HepG2 (cell line): ENCODE measurements around the gene ZMIZ1. TPM values are rescaled to one million over a fixed set of nuclear protein-coding genes. Genes with fewer than 3 reads are reported as not detected.
A peak's percentile ranks its signal among the peaks of the same experiment; 100 is the strongest.

ENCODE experiments used
- FOXP1 ChIP-seq, 2 experiments: fragments of 450-650 bp in 1 of 2; IDR thresholded peaks; 2 replicates each; pipeline ENCODE4 v1.6.1; 2017 to 2018; ENCODE audit warnings: antibody characterized with exemption in 1 of 2
- KDM2A ChIP-seq: sonication (generic); formaldehyde crosslinking; IDR thresholded peaks from 2 replicates; pipeline ENCODE4 v1.4.0; 2020; ENCODE audit warnings: low read depth, missing genetic modification reagents, borderline replicate concordance
- KDM6A ChIP-seq: IDR thresholded peaks from 2 replicates; pipeline ENCODE4 v1.6.1; 2016; ENCODE audit warnings: low read depth
- MAFF ChIP-seq: IDR thresholded peaks from 2 replicates; pipeline ENCODE4 v1.6.1; 2011; ENCODE audit warnings: low read depth, low read length, improper control_type of control experiment
- MXI1 ChIP-seq: IDR thresholded peaks from 3 replicates; pipeline ENCODE4 v1.6.1; 2012; ENCODE audit warnings: low read depth, low read length, inconsistent platforms, borderline replicate concordance
- SOX6 ChIP-seq, 2 experiments: fragments of 450-650 bp in 1 of 2; sonication (generic) in 1 of 2; formaldehyde crosslinking in 1 of 2; IDR thresholded peaks; 2 replicates each; pipeline versions ENCODE4 v1.4.0 to v1.6.1; 2017 to 2020; ENCODE audit warnings: antibody characterized with exemption in 1 of 2, mild to moderate bottlenecking in 1 of 2, missing genetic modification reagents in 1 of 2
- ZNF235 ChIP-seq: sonication (generic); formaldehyde crosslinking; IDR thresholded peaks from 2 replicates; pipeline ENCODE4 v1.8.1; 2023; ENCODE audit warnings: mild to moderate bottlenecking, missing genetic modification reagents, borderline replicate concordance
- ZNF772 ChIP-seq: sonication (generic); formaldehyde crosslinking; IDR thresholded peaks from 2 replicates; pipeline ENCODE4 v1.5.0; 2020; ENCODE audit warnings: mild to moderate bottlenecking, missing genetic modification reagents
- ZNF879 ChIP-seq: sonication (generic); formaldehyde crosslinking; IDR thresholded peaks from 2 replicates; pipeline ENCODE4 v1.8.1; 2023; ENCODE audit warnings: missing genetic modification reagents
- polyA plus RNA-seq, 8 experiments: library from polyadenylated mRNA; depleted of rRNA in 3 of 8; stranded (reverse) in 7 of 8; unstranded in 1 of 8; fragments of >200 nt; fragmentation: Illumina TruSeq in 4 of 8; extraction: Trizol in 4 of 8; gene quantifications; 2 replicates each; pipeline versions ENCODE4 v1.2.1 to v1.2.3, GENCODE V29; 2011 to 2016; ENCODE audit warnings: low read depth in 4 of 8, missing spikeins in 1 of 8, mixed read lengths in 1 of 8; ENCODE audit not compliant: insufficient read depth in 1 of 8
- total RNA-seq, 5 experiments: library from RNA; depleted of rRNA; stranded (reverse); fragments of >200 nt; fragmentation: Illumina TruSeq; extraction: Trizol; gene quantifications; 2 replicates each; pipeline ENCODE4 v1.2.3, GENCODE V29; 2016; ENCODE audit warnings: low read depth in 1 of 5
- TF ChIP-seq, protein P1 (sequence below): sonication (generic); formaldehyde crosslinking; IDR thresholded peaks from 2 replicates; pipeline ENCODE4 v1.9.0; 2021; ENCODE audit warnings: missing genetic modification reagents, mild to moderate bottlenecking, borderline replicate concordance
- TF ChIP-seq, protein P2 (sequence below): sonication (generic); formaldehyde crosslinking; IDR thresholded peaks from 2 replicates; pipeline ENCODE4 v1.5.1; 2020; ENCODE audit warnings: missing genetic modification reagents, mild to moderate bottlenecking, borderline replicate concordance
- TF ChIP-seq, protein P3 (sequence below): IDR thresholded peaks from 2 replicates; pipeline ENCODE4 v1.4.0; 2020; ENCODE audit warnings: mild to moderate bottlenecking, missing genetic modification reagents
- TF ChIP-seq, protein P4 (sequence below): sonication (generic); formaldehyde crosslinking; IDR thresholded peaks from 2 replicates; pipeline ENCODE4 v1.5.0; 2020; ENCODE audit warnings: missing genetic modification reagents, mild to moderate bottlenecking, borderline replicate concordance
- TF ChIP-seq, protein P5 (sequence below): sonication (generic); formaldehyde crosslinking; IDR thresholded peaks from 2 replicates; pipeline ENCODE4 v1.8.1; 2023; ENCODE audit warnings: mild to moderate bottlenecking, moderate library complexity, missing genetic modification reagents
- TF ChIP-seq, protein P6 (sequence below): sonication (generic); formaldehyde crosslinking; IDR thresholded peaks from 2 replicates; pipeline ENCODE4 v1.4.0; 2020; ENCODE audit warnings: mild to moderate bottlenecking, missing genetic modification reagents

The ZMIZ1 gene
- total and polyA plus RNA-seq, 2 of the 13 experiments (the other 11 are each of a cell fraction or from before 2014, with no cell fraction given) = 5.3 to 10.2 TPM

DNA sequence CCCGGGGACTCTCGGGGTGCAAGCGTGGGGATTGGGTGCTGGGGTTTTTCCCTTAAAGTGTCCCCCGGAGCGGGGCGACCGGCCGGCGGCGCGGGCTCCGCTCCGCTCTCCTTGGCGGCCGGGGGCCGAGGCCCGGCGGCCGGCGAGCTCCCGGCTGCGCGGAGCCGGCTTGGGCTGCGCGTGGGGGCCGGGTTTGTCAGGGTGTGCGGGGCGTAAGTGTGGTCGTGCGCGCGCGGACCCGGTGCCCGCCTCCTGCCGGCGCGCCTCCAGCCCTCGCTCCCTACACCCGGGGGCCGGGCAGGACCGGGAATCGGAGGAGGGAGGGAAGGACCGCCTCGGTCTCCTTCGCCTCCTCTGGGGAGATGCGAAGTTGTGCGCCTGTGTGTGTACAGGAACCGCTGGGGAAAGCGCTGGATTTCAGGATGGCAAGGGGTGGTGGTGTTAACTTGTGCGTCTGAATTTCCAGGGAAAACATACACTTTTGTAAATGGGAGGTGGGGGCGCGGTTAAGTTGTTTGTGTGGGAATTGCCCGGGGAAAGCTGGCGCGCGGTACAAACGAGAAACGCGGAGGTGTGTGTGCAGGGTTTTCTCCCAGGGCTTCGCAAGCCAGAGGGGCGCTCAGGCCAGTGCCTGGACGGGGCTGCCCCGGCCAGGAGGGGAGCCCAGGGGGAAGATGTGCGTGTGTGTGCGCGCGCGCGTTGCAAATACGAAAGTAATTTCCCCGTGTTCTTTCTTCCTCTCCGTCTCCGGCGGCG is 737 bp downstream of the ZMIZ1 start (continued):
- TF ChIP-seq, protein P1, sequence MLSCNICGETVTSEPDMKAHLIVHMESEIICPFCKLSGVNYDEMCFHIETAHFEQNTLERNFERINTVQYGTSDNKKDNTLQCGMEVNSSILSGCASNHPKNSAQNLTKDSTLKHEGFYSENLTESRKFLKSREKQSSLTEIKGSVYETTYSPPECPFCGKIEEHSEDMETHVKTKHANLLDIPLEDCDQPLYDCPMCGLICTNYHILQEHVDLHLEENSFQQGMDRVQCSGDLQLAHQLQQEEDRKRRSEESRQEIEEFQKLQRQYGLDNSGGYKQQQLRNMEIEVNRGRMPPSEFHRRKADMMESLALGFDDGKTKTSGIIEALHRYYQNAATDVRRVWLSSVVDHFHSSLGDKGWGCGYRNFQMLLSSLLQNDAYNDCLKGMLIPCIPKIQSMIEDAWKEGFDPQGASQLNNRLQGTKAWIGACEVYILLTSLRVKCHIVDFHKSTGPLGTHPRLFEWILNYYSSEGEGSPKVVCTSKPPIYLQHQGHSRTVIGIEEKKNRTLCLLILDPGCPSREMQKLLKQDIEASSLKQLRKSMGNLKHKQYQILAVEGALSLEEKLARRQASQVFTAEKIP = no peak
- TF ChIP-seq, protein P2, sequence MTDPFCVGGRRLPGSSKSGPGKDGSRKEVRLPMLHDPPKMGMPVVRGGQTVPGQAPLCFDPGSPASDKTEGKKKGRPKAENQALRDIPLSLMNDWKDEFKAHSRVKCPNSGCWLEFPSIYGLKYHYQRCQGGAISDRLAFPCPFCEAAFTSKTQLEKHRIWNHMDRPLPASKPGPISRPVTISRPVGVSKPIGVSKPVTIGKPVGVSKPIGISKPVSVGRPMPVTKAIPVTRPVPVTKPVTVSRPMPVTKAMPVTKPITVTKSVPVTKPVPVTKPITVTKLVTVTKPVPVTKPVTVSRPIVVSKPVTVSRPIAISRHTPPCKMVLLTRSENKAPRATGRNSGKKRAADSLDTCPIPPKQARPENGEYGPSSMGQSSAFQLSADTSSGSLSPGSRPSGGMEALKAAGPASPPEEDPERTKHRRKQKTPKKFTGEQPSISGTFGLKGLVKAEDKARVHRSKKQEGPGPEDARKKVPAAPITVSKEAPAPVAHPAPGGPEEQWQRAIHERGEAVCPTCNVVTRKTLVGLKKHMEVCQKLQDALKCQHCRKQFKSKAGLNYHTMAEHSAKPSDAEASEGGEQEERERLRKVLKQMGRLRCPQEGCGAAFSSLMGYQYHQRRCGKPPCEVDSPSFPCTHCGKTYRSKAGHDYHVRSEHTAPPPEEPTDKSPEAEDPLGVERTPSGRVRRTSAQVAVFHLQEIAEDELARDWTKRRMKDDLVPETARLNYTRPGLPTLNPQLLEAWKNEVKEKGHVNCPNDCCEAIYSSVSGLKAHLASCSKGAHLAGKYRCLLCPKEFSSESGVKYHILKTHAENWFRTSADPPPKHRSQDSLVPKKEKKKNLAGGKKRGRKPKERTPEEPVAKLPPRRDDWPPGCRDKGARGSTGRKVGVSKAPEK (CRISPR knock-in tag) = no peak
- TF ChIP-seq SOX6 (IDR thresholded peaks at IDR 0.05) = no peak
- TF ChIP-seq SOX6 (CRISPR knock-in tag; IDR thresholded peaks at IDR 0.05) = no peak
- TF ChIP-seq KDM6A (CRISPR knock-in tag) = no peak
- TF ChIP-seq, protein P3, sequence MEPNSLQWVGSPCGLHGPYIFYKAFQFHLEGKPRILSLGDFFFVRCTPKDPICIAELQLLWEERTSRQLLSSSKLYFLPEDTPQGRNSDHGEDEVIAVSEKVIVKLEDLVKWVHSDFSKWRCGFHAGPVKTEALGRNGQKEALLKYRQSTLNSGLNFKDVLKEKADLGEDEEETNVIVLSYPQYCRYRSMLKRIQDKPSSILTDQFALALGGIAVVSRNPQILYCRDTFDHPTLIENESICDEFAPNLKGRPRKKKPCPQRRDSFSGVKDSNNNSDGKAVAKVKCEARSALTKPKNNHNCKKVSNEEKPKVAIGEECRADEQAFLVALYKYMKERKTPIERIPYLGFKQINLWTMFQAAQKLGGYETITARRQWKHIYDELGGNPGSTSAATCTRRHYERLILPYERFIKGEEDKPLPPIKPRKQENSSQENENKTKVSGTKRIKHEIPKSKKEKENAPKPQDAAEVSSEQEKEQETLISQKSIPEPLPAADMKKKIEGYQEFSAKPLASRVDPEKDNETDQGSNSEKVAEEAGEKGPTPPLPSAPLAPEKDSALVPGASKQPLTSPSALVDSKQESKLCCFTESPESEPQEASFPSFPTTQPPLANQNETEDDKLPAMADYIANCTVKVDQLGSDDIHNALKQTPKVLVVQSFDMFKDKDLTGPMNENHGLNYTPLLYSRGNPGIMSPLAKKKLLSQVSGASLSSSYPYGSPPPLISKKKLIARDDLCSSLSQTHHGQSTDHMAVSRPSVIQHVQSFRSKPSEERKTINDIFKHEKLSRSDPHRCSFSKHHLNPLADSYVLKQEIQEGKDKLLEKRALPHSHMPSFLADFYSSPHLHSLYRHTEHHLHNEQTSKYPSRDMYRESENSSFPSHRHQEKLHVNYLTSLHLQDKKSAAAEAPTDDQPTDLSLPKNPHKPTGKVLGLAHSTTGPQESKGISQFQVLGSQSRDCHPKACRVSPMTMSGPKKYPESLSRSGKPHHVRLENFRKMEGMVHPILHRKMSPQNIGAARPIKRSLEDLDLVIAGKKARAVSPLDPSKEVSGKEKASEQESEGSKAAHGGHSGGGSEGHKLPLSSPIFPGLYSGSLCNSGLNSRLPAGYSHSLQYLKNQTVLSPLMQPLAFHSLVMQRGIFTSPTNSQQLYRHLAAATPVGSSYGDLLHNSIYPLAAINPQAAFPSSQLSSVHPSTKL (CRISPR knock-in tag) = no peak
- no peak for TF ChIP-seq ZNF879
- TF ChIP-seq, protein P4, sequence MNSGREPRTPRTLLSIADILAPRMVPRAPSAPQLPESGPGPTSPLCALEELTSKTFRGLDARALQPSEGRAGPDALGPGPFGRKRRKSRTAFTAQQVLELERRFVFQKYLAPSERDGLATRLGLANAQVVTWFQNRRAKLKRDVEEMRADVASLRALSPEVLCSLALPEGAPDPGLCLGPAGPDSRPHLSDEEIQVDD (CRISPR knock-in tag) = no peak
- TF ChIP-seq, protein P5, sequence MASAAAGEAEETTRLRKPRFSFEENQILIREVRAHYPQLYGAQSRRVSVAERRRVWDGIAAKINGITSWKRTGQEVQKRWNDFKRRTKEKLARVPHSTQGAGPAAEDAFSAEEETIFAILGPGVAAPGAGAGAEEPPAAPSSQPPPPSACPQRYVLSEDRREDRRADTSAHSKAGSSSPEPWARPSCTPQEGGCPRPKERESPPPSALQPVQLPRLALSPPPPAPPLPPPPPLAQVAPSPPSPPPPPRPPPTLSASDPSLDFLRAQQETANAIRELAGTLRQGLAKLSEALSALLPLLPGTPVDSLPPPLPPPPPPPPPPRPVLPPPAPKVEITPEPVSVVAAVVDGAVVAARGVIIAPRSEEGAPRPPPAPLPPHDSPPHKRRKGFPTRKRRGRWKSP (CRISPR knock-in tag) = 0 out of 2 replicates have a peak, but pooled peaks have one; percentile 29
- no peak for TF ChIP-seq MAFF
- TF ChIP-seq KDM2A (CRISPR knock-in tag) = no peak
- no peak for TF ChIP-seq ZNF772 (CRISPR knock-in tag)
- no peak for TF ChIP-seq MXI1
- no peak; the same call in 1 of the 2 replicates for TF ChIP-seq ZNF235
- no peak for TF ChIP-seq FOXP1 (IDR thresholded peaks at IDR 0.05)
- TF ChIP-seq FOXP1 (CRISPR knock-in tag; IDR thresholded peaks at IDR 0.05) = no peak
- TF ChIP-seq, protein P6, sequence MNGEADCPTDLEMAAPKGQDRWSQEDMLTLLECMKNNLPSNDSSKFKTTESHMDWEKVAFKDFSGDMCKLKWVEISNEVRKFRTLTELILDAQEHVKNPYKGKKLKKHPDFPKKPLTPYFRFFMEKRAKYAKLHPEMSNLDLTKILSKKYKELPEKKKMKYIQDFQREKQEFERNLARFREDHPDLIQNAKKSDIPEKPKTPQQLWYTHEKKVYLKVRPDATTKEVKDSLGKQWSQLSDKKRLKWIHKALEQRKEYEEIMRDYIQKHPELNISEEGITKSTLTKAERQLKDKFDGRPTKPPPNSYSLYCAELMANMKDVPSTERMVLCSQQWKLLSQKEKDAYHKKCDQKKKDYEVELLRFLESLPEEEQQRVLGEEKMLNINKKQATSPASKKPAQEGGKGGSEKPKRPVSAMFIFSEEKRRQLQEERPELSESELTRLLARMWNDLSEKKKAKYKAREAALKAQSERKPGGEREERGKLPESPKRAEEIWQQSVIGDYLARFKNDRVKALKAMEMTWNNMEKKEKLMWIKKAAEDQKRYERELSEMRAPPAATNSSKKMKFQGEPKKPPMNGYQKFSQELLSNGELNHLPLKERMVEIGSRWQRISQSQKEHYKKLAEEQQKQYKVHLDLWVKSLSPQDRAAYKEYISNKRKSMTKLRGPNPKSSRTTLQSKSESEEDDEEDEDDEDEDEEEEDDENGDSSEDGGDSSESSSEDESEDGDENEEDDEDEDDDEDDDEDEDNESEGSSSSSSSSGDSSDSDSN (CRISPR knock-in tag) = peak; percentile 15; the same call in 1 of the 2 replicates
